HL-60 (cell line): ENCODE data around the gene DMXL1.

ENCODE experiments used
- GABPA ChIP-seq: IDR thresholded peaks from 2 replicates; pipeline ENCODE4 v1.6.1; 2012; ENCODE audit warnings: low read depth
- POLR2AphosphoS5 ChIP-seq: IDR thresholded peaks from 2 replicates; pipeline ENCODE4 v1.6.1; 2012; ENCODE audit warnings: low read depth
- SPI1 ChIP-seq: IDR thresholded peaks from 2 replicates; pipeline ENCODE4 v1.6.1; 2012; ENCODE audit warnings: low read depth, mild to moderate bottlenecking, borderline replicate concordance
- TF ChIP-seq, protein P1 (sequence below): IDR thresholded peaks from one replicate; pipeline ENCODE4 v1.5.1; 2011; ENCODE audit warnings: low read length, control low read depth, inconsistent platforms; ENCODE audit not compliant: insufficient read depth
- TF ChIP-seq, protein P2 (sequence below): IDR thresholded peaks from 2 replicates; pipeline ENCODE4 v1.6.1; 2012; ENCODE audit warnings: low read depth; ENCODE audit not compliant: insufficient replicate concordance

DNA sequence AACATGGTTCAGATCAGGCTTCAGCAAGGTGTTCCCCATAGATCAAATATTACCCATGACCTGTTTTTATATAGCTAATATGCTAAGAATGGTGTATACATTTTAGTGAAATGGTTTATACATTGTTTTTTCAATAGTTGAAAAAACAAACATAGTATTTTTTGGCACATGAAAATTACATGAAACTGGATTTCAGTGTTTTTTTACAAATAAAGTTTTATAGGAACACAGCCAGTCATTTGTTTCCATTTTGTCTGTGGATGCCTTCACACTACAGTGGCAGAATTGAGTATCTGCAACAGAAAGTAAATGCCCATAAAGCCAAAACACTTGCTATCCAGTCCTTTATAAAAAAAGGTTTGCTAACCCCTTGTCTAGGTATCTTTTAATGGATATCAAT, 150.4 kb downstream of the DMXL1 start:
- TF ChIP-seq, protein P1, sequence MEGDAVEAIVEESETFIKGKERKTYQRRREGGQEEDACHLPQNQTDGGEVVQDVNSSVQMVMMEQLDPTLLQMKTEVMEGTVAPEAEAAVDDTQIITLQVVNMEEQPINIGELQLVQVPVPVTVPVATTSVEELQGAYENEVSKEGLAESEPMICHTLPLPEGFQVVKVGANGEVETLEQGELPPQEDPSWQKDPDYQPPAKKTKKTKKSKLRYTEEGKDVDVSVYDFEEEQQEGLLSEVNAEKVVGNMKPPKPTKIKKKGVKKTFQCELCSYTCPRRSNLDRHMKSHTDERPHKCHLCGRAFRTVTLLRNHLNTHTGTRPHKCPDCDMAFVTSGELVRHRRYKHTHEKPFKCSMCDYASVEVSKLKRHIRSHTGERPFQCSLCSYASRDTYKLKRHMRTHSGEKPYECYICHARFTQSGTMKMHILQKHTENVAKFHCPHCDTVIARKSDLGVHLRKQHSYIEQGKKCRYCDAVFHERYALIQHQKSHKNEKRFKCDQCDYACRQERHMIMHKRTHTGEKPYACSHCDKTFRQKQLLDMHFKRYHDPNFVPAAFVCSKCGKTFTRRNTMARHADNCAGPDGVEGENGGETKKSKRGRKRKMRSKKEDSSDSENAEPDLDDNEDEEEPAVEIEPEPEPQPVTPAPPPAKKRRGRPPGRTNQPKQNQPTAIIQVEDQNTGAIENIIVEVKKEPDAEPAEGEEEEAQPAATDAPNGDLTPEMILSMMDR, result no peak
- TF ChIP-seq POLR2AphosphoS5 (no peak), GABPA (no peak), SPI1 (no peak)
- TF ChIP-seq, protein P2, sequence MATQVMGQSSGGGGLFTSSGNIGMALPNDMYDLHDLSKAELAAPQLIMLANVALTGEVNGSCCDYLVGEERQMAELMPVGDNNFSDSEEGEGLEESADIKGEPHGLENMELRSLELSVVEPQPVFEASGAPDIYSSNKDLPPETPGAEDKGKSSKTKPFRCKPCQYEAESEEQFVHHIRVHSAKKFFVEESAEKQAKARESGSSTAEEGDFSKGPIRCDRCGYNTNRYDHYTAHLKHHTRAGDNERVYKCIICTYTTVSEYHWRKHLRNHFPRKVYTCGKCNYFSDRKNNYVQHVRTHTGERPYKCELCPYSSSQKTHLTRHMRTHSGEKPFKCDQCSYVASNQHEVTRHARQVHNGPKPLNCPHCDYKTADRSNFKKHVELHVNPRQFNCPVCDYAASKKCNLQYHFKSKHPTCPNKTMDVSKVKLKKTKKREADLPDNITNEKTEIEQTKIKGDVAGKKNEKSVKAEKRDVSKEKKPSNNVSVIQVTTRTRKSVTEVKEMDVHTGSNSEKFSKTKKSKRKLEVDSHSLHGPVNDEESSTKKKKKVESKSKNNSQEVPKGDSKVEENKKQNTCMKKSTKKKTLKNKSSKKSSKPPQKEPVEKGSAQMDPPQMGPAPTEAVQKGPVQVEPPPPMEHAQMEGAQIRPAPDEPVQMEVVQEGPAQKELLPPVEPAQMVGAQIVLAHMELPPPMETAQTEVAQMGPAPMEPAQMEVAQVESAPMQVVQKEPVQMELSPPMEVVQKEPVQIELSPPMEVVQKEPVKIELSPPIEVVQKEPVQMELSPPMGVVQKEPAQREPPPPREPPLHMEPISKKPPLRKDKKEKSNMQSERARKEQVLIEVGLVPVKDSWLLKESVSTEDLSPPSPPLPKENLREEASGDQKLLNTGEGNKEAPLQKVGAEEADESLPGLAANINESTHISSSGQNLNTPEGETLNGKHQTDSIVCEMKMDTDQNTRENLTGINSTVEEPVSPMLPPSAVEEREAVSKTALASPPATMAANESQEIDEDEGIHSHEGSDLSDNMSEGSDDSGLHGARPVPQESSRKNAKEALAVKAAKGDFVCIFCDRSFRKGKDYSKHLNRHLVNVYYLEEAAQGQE, result no peak
